GM12878 (cell line): ENCODE data around the gene LRRC15.

ENCODE experiments used
- CHD1 ChIP-seq: IDR thresholded peaks from 2 replicates; pipeline ENCODE4 v1.6.1; 2012; ENCODE audit warnings: low read depth, low read length, improper control_type of control experiment
- EP300 ChIP-seq, 2 experiments: fragments of 150-350 bp in 1 of 2; IDR thresholded peaks; 2 replicates each; pipeline ENCODE4 v1.6.1; 2011 to 2012; ENCODE audit warnings: low read depth in 2 of 2, low read length in 2 of 2, borderline replicate concordance in 1 of 2, improper control_type of control experiment in 1 of 2, inconsistent platforms in 1 of 2; ENCODE audit not compliant: control insufficient read depth in 1 of 2
- RELA ChIP-seq: fragments of 450-650 bp; IDR thresholded peaks from 2 replicates; pipeline ENCODE4 v1.8.0; 2014; ENCODE audit warnings: borderline replicate concordance; ENCODE audit not compliant: partially characterized antibody
- SMC3 ChIP-seq: IDR thresholded peaks from 2 replicates; pipeline ENCODE4 v1.6.1; 2011; ENCODE audit warnings: low read length, improper control_type of control experiment, borderline replicate concordance
- TARDBP ChIP-seq: IDR thresholded peaks from 2 replicates; pipeline ENCODE4 v1.6.1; 2016; ENCODE audit warnings: borderline replicate concordance
- TF ChIP-seq, protein P1 (sequence below), 3 experiments: IDR thresholded peaks in 2 of 3; conservative IDR thresholded peaks in 1 of 3; 2 replicates each; pipeline ENCODE4 v1.5.1; 2011; ENCODE audit warnings: low read depth in 3 of 3, low read length in 3 of 3, mild to moderate bottlenecking in 3 of 3, control low read depth in 2 of 3, moderate library complexity in 2 of 3, inconsistent platforms in 1 of 3, mixed read lengths in 1 of 3; ENCODE audit not compliant: control insufficient read depth in 2 of 3, insufficient read depth in 1 of 3; ENCODE audit errors: extremely low read depth in 1 of 3
- TF ChIP-seq, protein P2 (sequence below): IDR thresholded peaks from 2 replicates; pipeline ENCODE4 v1.6.1; 2012; ENCODE audit warnings: low read depth, low read length, improper control_type of control experiment
- TF ChIP-seq, protein P3 (sequence below): fragments of 450-650 bp; formaldehyde crosslinking; IDR thresholded peaks from 2 replicates; pipeline ENCODE4 v1.5.0; 2022; ENCODE audit warnings: mild to moderate bottlenecking, missing genetic modification characterization

DNA sequence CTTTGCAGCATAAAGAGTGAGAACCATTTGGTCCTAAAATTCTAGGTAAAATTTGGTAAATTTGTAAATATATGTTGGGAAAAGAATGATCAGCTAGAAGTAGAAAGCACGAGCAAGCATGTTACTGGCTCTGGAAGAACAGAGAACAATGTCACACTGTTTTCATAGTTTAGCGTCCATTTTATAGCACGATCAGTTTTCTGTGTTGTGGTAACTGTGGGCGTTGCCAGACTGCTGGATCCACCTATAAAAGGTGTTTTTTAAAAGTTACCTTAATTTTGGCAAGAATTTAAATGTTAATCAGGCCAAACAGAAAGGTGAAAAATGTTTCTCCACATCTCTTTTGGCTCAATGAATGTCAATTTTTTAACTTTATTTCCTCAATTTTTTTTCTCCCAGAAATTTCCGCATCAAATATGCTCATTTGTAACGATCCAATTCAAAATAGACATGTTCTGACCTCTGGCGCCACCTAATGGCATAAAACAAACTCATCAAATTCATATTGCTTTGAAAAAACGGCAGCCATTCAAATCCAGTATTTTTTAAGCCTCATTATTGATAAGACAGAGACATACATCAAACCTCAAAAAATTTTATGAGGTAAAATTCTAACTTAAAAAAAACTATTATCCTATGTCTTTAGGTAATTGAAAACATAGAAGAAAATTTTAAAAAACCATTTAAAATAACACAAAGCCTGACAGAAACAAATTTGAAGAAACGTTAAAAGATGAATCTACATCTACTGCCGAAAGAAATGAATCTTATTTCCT is 35.0 kb upstream of the LRRC15 start:
- TF ChIP-seq TARDBP (no peak), RELA (no peak), CHD1 (no peak), EP300 (IDR thresholded peaks at IDR 0.05; ENCODE audit: borderline replicate concordance in 1 of 2, control insufficient read depth in 1 of 2, low read depth in 2 of 2, low read length in 2 of 2) (no peak), SMC3 (peak; percentile 58)
- TF ChIP-seq, protein P1, sequence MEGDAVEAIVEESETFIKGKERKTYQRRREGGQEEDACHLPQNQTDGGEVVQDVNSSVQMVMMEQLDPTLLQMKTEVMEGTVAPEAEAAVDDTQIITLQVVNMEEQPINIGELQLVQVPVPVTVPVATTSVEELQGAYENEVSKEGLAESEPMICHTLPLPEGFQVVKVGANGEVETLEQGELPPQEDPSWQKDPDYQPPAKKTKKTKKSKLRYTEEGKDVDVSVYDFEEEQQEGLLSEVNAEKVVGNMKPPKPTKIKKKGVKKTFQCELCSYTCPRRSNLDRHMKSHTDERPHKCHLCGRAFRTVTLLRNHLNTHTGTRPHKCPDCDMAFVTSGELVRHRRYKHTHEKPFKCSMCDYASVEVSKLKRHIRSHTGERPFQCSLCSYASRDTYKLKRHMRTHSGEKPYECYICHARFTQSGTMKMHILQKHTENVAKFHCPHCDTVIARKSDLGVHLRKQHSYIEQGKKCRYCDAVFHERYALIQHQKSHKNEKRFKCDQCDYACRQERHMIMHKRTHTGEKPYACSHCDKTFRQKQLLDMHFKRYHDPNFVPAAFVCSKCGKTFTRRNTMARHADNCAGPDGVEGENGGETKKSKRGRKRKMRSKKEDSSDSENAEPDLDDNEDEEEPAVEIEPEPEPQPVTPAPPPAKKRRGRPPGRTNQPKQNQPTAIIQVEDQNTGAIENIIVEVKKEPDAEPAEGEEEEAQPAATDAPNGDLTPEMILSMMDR (IDR thresholded peaks at IDR 0.05 in 2 of 3, conservative IDR thresholded peaks at IDR 0.05 in 1 of 3; ENCODE audit: control insufficient read depth in 2 of 3, extremely low read depth in 1 of 3, insufficient read depth in 1 of 3, low read depth in 3 of 3, low read length in 3 of 3), result peak; percentile 55 to 65 (median 63)
- TF ChIP-seq, protein P2, sequence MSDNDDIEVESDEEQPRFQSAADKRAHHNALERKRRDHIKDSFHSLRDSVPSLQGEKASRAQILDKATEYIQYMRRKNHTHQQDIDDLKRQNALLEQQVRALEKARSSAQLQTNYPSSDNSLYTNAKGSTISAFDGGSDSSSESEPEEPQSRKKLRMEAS, result no peak
- TF ChIP-seq, protein P3, sequence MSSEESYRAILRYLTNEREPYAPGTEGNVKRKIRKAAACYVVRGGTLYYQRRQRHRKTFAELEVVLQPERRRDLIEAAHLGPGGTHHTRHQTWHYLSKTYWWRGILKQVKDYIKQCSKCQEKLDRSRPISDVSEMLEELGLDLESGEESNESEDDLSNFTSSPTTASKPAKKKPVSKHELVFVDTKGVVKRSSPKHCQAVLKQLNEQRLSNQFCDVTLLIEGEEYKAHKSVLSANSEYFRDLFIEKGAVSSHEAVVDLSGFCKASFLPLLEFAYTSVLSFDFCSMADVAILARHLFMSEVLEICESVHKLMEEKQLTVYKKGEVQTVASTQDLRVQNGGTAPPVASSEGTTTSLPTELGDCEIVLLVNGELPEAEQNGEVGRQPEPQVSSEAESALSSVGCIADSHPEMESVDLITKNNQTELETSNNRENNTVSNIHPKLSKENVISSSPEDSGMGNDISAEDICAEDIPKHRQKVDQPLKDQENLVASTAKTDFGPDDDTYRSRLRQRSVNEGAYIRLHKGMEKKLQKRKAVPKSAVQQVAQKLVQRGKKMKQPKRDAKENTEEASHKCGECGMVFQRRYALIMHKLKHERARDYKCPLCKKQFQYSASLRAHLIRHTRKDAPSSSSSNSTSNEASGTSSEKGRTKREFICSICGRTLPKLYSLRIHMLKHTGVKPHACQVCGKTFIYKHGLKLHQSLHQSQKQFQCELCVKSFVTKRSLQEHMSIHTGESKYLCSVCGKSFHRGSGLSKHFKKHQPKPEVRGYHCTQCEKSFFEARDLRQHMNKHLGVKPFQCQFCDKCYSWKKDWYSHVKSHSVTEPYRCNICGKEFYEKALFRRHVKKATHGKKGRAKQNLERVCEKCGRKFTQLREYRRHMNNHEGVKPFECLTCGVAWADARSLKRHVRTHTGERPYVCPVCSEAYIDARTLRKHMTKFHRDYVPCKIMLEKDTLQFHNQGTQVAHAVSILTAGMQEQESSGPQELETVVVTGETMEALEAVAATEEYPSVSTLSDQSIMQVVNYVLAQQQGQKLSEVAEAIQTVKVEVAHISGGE (CRISPR knock-in tag), result no peak
